ENCODE data around the gene C14orf93.
"Not testable (repeated sequence)": the region's sequence is repeated elsewhere in the genome, so short reads cannot be mapped to it uniquely, and the experiment has no call there.

Gene C14orf93

GRCh38 chr14:23023022-23023794 lies 13.3 kb upstream of the C14orf93 start:
- in situ Hi-C loops (cut with MboI; ENCODE audit: low sequenced_read_pairs) = no loop called here

- in situ Hi-C loops (cut with MboI; ENCODE audit: low sequenced_read_pairs) = no loop called here
These were observed 12.0 kb upstream of the C14orf93 start for GRCh38 chr14:23021889-23022442.

- in situ Hi-C loops (cut with MboI; ENCODE audit: low sequenced_read_pairs) = no loop called here
These were observed 11.5 kb upstream of the C14orf93 start for GRCh38 chr14:23021434-23021833.

GRCh38 chr14:23020143-23021128 lies 10.5 kb upstream of the C14orf93 start:
- in situ Hi-C loops (cut with MboI; ENCODE audit: low sequenced_read_pairs) = no loop called here

GRCh38 chr14:23018107-23018506 lies 8.2 kb upstream of the C14orf93 start:
- in situ Hi-C loops (cut with MboI; ENCODE audit: low sequenced_read_pairs) = no loop called here

GRCh38 chr14:23017091-23017490 lies 7.1 kb upstream of the C14orf93 start:
- in situ Hi-C loops (cut with MboI; ENCODE audit: low sequenced_read_pairs) = no loop called here

- in situ Hi-C loops (cut with MboI; ENCODE audit: low sequenced_read_pairs) = no loop called here
These were observed 5.7 kb upstream of the C14orf93 start for GRCh38 chr14:23015618-23016017.

- in situ Hi-C loops (cut with MboI; ENCODE audit: low sequenced_read_pairs) = not testable (repeated sequence)
These were observed 3.8 kb upstream of the C14orf93 start for GRCh38 chr14:23013749-23014054.

GRCh38 chr14:23013054-23013748 lies 3.3 kb upstream of the C14orf93 start:
- in situ Hi-C loops (cut with MboI; ENCODE audit: low sequenced_read_pairs) = no loop called here

GRCh38 chr14:23009483-23009938 lies 432 bp downstream of the C14orf93 start:
- in situ Hi-C loops (cut with MboI; ENCODE audit: low sequenced_read_pairs) = no loop called here

- in situ Hi-C loops (cut with MboI; ENCODE audit: low sequenced_read_pairs) = no loop called here
These were observed 1.1 kb downstream of the C14orf93 start for GRCh38 chr14:23008831-23009230.

GRCh38 chr14:23006544-23007419 lies 3.2 kb downstream of the C14orf93 start:
- in situ Hi-C loops (cut with MboI; ENCODE audit: low sequenced_read_pairs) = no loop called here

- in situ Hi-C loops (cut with MboI; ENCODE audit: low sequenced_read_pairs) = no loop called here
These were observed 3.8 kb downstream of the C14orf93 start for GRCh38 chr14:23006188-23006534.

- in situ Hi-C loops (cut with MboI; ENCODE audit: low sequenced_read_pairs) = no loop called here
These were observed 4.3 kb downstream of the C14orf93 start for GRCh38 chr14:23005451-23006187.

- in situ Hi-C loops (cut with MboI; ENCODE audit: low sequenced_read_pairs) = not testable (repeated sequence)
These were observed 5.7 kb downstream of the C14orf93 start for GRCh38 chr14:23004274-23004673.

GRCh38 chr14:23002592-23002991 lies 7.4 kb downstream of the C14orf93 start:
- in situ Hi-C loops (cut with MboI; ENCODE audit: low sequenced_read_pairs) = no loop called here

GRCh38 chr14:23000860-23001259 lies 9.1 kb downstream of the C14orf93 start:
- in situ Hi-C loops (cut with MboI; ENCODE audit: low sequenced_read_pairs) = no loop called here

GRCh38 chr14:22998329-22999012 lies 11.5 kb downstream of the C14orf93 start:
- in situ Hi-C loops (cut with MboI; ENCODE audit: low sequenced_read_pairs) = no loop called here
